OCI-LY1 (cell line): Measurements from ENCODE around the gene MCF2L2.

ENCODE experiments used
- H2AFZ ChIP-seq: fragments of 200-600 bp; sonication (generic), shearing (Covaris generic); 2 replicates; pipeline ENCODE4 v1.6.0; 2014; ENCODE audit warnings: antibody characterized with exemption, mild to moderate bottlenecking, low read length
- H3F3A ChIP-seq: fragments of 200-600 bp; sonication (generic), shearing (Covaris generic); 2 replicates; pipeline ENCODE4 v1.6.0; 2014; ENCODE audit warnings: mild to moderate bottlenecking, antibody characterized with exemption, low read length, moderate library complexity; ENCODE audit not compliant: insufficient read depth
- H3K27ac ChIP-seq: fragments of 200-600 bp; sonication (generic); 2 replicates; pipeline ENCODE4 v1.5.1; 2014; ENCODE audit warnings: low read length, mixed run types, mild to moderate bottlenecking, low read depth; ENCODE audit not compliant: poor library complexity, severe bottlenecking
- H3K27me3 ChIP-seq: fragments of 200-600 bp; sonication (generic); 2 replicates; pipeline ENCODE4 v1.6.0; 2014; ENCODE audit warnings: antibody characterized with exemption, mild to moderate bottlenecking, low read length, moderate library complexity; ENCODE audit not compliant: insufficient read depth
- H3K36me3 ChIP-seq: fragments of 200-600 bp; sonication (generic); 2 replicates; pipeline ENCODE4 v1.6.1; 2014; ENCODE audit warnings: mild to moderate bottlenecking, antibody characterized with exemption, low read length, moderate library complexity, mixed read lengths; ENCODE audit not compliant: insufficient read depth
- H3K4me1 ChIP-seq: fragments of 200-600 bp; sonication (generic); 2 replicates; pipeline ENCODE4 v1.5.1; 2014; ENCODE audit warnings: mild to moderate bottlenecking, low read length, moderate library complexity; ENCODE audit not compliant: insufficient read depth, severe bottlenecking
- H3K4me2 ChIP-seq: fragments of 200-600 bp; sonication (generic), shearing (Covaris generic); 2 replicates; pipeline ENCODE4 v1.6.1; 2014; ENCODE audit warnings: low read length
- H3K4me3 ChIP-seq: fragments of 200-600 bp; sonication (generic); 2 replicates; pipeline ENCODE4 v1.5.1; 2014; ENCODE audit warnings: low read length, low read depth, mild to moderate bottlenecking, mixed read lengths; ENCODE audit not compliant: poor library complexity, severe bottlenecking
- H3K79me2 ChIP-seq: fragments of 200-600 bp; shearing (Covaris generic); 2 replicates; pipeline ENCODE4 v1.6.1; 2016; ENCODE audit warnings: mixed run types, low read length, mixed read lengths; ENCODE audit not compliant: insufficient read depth
- H3K9ac ChIP-seq: fragments of 200-600 bp; sonication (generic), shearing (Covaris generic); 2 replicates; pipeline ENCODE4 v1.6.1; 2014; ENCODE audit warnings: mild to moderate bottlenecking, low read length, mixed read lengths
- H3K9me2 ChIP-seq: fragments of 200-600 bp; sonication (generic), shearing (Covaris generic); 2 replicates; pipeline ENCODE4 v1.6.1; 2014; ENCODE audit warnings: low read depth, mild to moderate bottlenecking, low read length, mixed read lengths
- H3K9me3 ChIP-seq: fragments of 200-600 bp; shearing (Covaris generic); 2 replicates; pipeline ENCODE4 v1.6.1; 2014; ENCODE audit warnings: low read length, mixed read lengths
- H4K20me1 ChIP-seq: fragments of 200-600 bp; sonication (generic), shearing (Covaris generic); 2 replicates; pipeline ENCODE4 v1.6.0; 2016; ENCODE audit warnings: mild to moderate bottlenecking, low read length; ENCODE audit not compliant: insufficient read depth
- EZH2 ChIP-seq: fragments of 200-600 bp; sonication (generic), shearing (Covaris generic); IDR thresholded peaks from 2 replicates; pipeline ENCODE4 v1.8.0; 2017; ENCODE audit warnings: borderline replicate concordance, mixed run types, mild to moderate bottlenecking, antibody characterized with exemption, low read length, moderate library complexity, mixed read lengths
- TF ChIP-seq, protein P1 (sequence below): fragments of 200-600 bp; sonication (generic), shearing (Covaris generic); IDR thresholded peaks from 2 replicates; pipeline ENCODE4 v1.5.1; 2017; ENCODE audit warnings: mild to moderate bottlenecking, antibody characterized with exemption, low read length, moderate library complexity, mixed read lengths

Gene MCF2L2

GRCh38 chr3:183409219-183409618 is 19.2 kb downstream of the MCF2L2 start:
- Histone ChIP-seq H4K20me1 (no peaks in the 10 kb centered on the region), H3K9ac (no peak overlapping the region), H3K9me2 (no peaks in the 10 kb centered on the region), H3K9me3 (no peaks in the 10 kb centered on the region), H3K36me3 (no peaks in the 10 kb centered on the region), H2AFZ (no peak overlapping the region), H3F3A (no peaks in the 10 kb centered on the region), H3K27ac (no peak overlapping the region), H3K79me2 (no peaks in the 10 kb centered on the region), H3K4me1 (no peaks in the 10 kb centered on the region), H3K4me3 (no peak overlapping the region), H3K27me3 (peaks cover 8% of the 10 kb centered on the region; the same call in 1 of the 2 replicates), H3K4me2 (no peak overlapping the region)
- TF ChIP-seq, protein P1, sequence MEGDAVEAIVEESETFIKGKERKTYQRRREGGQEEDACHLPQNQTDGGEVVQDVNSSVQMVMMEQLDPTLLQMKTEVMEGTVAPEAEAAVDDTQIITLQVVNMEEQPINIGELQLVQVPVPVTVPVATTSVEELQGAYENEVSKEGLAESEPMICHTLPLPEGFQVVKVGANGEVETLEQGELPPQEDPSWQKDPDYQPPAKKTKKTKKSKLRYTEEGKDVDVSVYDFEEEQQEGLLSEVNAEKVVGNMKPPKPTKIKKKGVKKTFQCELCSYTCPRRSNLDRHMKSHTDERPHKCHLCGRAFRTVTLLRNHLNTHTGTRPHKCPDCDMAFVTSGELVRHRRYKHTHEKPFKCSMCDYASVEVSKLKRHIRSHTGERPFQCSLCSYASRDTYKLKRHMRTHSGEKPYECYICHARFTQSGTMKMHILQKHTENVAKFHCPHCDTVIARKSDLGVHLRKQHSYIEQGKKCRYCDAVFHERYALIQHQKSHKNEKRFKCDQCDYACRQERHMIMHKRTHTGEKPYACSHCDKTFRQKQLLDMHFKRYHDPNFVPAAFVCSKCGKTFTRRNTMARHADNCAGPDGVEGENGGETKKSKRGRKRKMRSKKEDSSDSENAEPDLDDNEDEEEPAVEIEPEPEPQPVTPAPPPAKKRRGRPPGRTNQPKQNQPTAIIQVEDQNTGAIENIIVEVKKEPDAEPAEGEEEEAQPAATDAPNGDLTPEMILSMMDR: no peak
- TF ChIP-seq EZH2: no peak

DNA sequence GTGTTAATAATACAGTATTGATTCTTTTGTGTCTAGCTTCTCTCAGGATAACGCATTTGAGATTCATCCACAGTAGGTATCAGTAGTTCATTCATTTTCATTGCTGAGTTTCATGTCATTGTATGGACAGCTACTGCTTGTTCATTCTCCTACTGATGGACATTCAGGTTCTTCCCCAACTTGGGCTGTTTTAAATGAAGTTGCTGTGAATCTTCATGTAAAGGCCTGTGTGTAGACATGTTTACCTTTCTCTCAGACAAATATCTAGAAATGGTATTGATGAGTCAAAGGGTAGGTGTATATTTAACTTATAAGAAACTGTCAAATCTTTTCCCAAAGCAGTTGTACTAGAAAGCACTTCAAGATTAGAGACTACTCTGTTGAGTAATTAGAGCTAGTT is 26.7 kb downstream of the MCF2L2 start:
- H3K4me2 ChIP-seq: no peak overlapping the region
- H3K79me2 ChIP-seq: no peaks in the 10 kb centered on the region
- H4K20me1 ChIP-seq: no peaks in the 10 kb centered on the region
- H3K27ac ChIP-seq: no peak overlapping the region
- no peak overlapping the region for H2AFZ ChIP-seq
- no peak for TF ChIP-seq EZH2
- TF ChIP-seq, protein P1: no peak
- no peak overlapping the region for H3K4me3 ChIP-seq
- H3K27me3 ChIP-seq: peaks cover 8% of the 10 kb centered on the region; the same call in 1 of the 2 replicates
- no peaks in the 10 kb centered on the region for H3K36me3 ChIP-seq
- no peaks in the 10 kb centered on the region for H3K4me1 ChIP-seq
- H3K9me3 ChIP-seq: no peaks in the 10 kb centered on the region
- no peaks in the 10 kb centered on the region for H3K9me2 ChIP-seq
- no peak overlapping the region for H3K9ac ChIP-seq
- H3F3A ChIP-seq: no peaks in the 10 kb centered on the region

GRCh38 chr3:183400352-183400751 is 28.1 kb downstream of the MCF2L2 start:
- H3F3A ChIP-seq: no peaks in the 10 kb centered on the region
- H3K9ac ChIP-seq: no peak overlapping the region
- TF ChIP-seq, protein P1: no peak
- TF ChIP-seq EZH2: no peak
- 0 out of 2 replicates have a peak, but pooled peaks cover under 1% of the 10 kb centered on the region for H3K27me3 ChIP-seq
- H2AFZ ChIP-seq: no peak overlapping the region
- no peaks in the 10 kb centered on the region for H3K36me3 ChIP-seq
- H3K4me1 ChIP-seq: no peaks in the 10 kb centered on the region
- no peak overlapping the region for H3K4me3 ChIP-seq
- H3K79me2 ChIP-seq: no peaks in the 10 kb centered on the region
- no peak overlapping the region for H3K4me2 ChIP-seq
- no peaks in the 10 kb centered on the region for H4K20me1 ChIP-seq
- no peaks in the 10 kb centered on the region for H3K9me3 ChIP-seq
- H3K9me2 ChIP-seq: no peaks in the 10 kb centered on the region
- H3K27ac ChIP-seq: no peak overlapping the region
